ENCODE data around the gene FAM171A2.
A peak's percentile ranks its signal among the peaks of the same experiment; 100 is the strongest.

FAM171A2 gene

GRCh38 chr17:44309472-44309871 lies 54.2 kb downstream of the FAM171A2 start:
- no peak for TF ChIP-seq CTCF (conservative IDR thresholded peaks at IDR 0.05; ENCODE audit: low read depth, low read length)
- no peak overlapping the region for H3K4me3 ChIP-seq (ENCODE audit: low read length)
- no peak for DNase-seq (ENCODE audit: low read depth)

- H3K4me3 ChIP-seq (ENCODE audit: low read length) = no peak overlapping the region
- no peak for TF ChIP-seq CTCF (conservative IDR thresholded peaks at IDR 0.05; ENCODE audit: low read depth, low read length)
- DNase-seq (ENCODE audit: low read depth) = no peak
Observed at GRCh38 chr17:44308865-44309264, 54.8 kb downstream of the FAM171A2 start.

GRCh38 chr17:44308320-44308818 lies 55.3 kb downstream of the FAM171A2 start, which contains the start of gene RUNDC3A:
RUNDC3A (plus strand) TSS chr17:44308601; CDS start chr17:44308833, 232 bp downstream.
- peak within 1 kb of the TSS; percentile 49 for H3K4me3 ChIP-seq (ENCODE audit: low read length)
- DNase-seq (ENCODE audit: low read depth) = peak; percentile 43
- no peak for TF ChIP-seq CTCF (conservative IDR thresholded peaks at IDR 0.05; ENCODE audit: low read depth, low read length)

GRCh38 chr17:44307387-44308186 lies 56.1 kb downstream of the FAM171A2 start:
- peak overlapping the region; percentile 49 for H3K4me3 ChIP-seq (ENCODE audit: low read length)
- no peak for DNase-seq (ENCODE audit: low read depth)
- TF ChIP-seq CTCF (conservative IDR thresholded peaks at IDR 0.05; ENCODE audit: low read depth, low read length) = no peak

- no peak for DNase-seq (ENCODE audit: low read depth)
- H3K4me3 ChIP-seq (ENCODE audit: low read length) = no peak overlapping the region
- no peak for TF ChIP-seq CTCF (conservative IDR thresholded peaks at IDR 0.05; ENCODE audit: low read depth, low read length)
Observed at GRCh38 chr17:44304651-44305050, 59.0 kb downstream of the FAM171A2 start.

Data from retinal pigment epithelial cell (primary cell).